NB4 (cell line): Measurements from ENCODE around the gene SIDT1.

ENCODE experiments used
- POLR2A ChIP-seq: IDR thresholded peaks from 2 replicates; pipeline ENCODE4 v1.6.1; 2011; ENCODE audit warnings: mild to moderate bottlenecking; ENCODE audit not compliant: insufficient read length; ENCODE audit errors: extremely low read depth
- TF ChIP-seq, protein P1 (sequence below): IDR thresholded peaks from one replicate; pipeline ENCODE4 v1.5.1; 2012; ENCODE audit warnings: low read depth, low read length
- TF ChIP-seq, protein P2 (sequence below): IDR thresholded peaks from 2 replicates; pipeline ENCODE4 v1.6.1; 2011; ENCODE audit warnings: low read depth, low read length

DNA sequence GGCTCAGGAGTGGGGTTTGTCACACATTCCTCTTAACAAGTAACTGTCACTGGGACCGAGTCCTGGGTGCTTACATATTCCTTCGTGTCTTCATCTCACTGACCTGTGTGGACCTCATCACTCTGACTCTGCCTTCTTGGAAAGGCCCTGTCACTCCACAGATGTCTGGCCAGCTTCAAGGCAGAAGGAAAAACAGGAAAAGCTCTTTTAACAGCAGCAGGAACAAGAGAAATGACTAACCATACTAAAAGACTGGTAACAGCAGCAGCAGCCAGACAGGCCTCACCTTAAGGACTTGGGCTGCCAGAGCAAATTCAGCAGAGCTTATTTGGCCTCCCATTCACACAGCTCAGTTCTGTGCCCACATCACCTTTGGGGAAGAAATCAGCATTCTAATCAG, 96.0 kb downstream of the SIDT1 start:
- TF ChIP-seq, protein P1, sequence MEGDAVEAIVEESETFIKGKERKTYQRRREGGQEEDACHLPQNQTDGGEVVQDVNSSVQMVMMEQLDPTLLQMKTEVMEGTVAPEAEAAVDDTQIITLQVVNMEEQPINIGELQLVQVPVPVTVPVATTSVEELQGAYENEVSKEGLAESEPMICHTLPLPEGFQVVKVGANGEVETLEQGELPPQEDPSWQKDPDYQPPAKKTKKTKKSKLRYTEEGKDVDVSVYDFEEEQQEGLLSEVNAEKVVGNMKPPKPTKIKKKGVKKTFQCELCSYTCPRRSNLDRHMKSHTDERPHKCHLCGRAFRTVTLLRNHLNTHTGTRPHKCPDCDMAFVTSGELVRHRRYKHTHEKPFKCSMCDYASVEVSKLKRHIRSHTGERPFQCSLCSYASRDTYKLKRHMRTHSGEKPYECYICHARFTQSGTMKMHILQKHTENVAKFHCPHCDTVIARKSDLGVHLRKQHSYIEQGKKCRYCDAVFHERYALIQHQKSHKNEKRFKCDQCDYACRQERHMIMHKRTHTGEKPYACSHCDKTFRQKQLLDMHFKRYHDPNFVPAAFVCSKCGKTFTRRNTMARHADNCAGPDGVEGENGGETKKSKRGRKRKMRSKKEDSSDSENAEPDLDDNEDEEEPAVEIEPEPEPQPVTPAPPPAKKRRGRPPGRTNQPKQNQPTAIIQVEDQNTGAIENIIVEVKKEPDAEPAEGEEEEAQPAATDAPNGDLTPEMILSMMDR: no peak
- TF ChIP-seq POLR2A: no peak
- TF ChIP-seq, protein P2, sequence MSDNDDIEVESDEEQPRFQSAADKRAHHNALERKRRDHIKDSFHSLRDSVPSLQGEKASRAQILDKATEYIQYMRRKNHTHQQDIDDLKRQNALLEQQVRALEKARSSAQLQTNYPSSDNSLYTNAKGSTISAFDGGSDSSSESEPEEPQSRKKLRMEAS: no peak
